ENCODE results near the gene FOXO6.

DNA sequence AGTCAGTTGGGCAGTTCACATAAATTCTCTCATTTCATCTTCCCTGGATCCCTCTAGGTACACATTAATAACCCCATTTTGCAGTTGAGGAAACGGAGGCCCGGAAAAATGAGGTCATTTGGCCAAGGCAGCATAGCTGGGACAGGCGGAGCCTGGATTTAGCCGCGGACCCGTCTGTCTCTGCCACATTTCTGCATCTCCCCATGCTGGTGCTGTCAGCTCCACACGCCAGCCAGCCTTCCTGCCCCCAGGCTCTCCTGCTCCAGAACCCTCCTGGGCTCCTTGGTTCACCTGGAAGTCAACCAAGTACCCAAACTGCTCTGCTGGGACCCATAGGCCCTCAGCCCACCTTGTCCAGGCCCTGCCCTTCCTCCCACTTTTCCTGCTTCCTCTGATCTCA is 7.6 kb downstream of the FOXO6 start:
- no peak for TF ChIP-seq FOXM1 (IDR thresholded peaks at IDR 0.05; ENCODE audit: borderline replicate concordance)
- TF ChIP-seq SUZ12 (IDR thresholded peaks at IDR 0.05): no peak
- no peak for TF ChIP-seq ELF4 (IDR thresholded peaks at IDR 0.05)
- TF ChIP-seq HDGF (IDR thresholded peaks at IDR 0.05; ENCODE audit: borderline replicate concordance): no peak
- TF ChIP-seq LEF1 (IDR thresholded peaks at IDR 0.05; ENCODE audit: borderline replicate concordance): no peak
- no peak for TF ChIP-seq TARDBP (IDR thresholded peaks at IDR 0.05)
- no peak for TF ChIP-seq CTBP1 (IDR thresholded peaks at IDR 0.05; ENCODE audit: borderline replicate concordance)
- TF ChIP-seq PKNOX1 (IDR thresholded peaks at IDR 0.05): no peak
- TF ChIP-seq L3MBTL2 (conservative IDR thresholded peaks at IDR 0.05): no peak
- no peak for TF ChIP-seq BHLHE40 (IDR thresholded peaks at IDR 0.05; ENCODE audit: borderline replicate concordance)
- TF ChIP-seq ARNT (IDR thresholded peaks at IDR 0.05): no peak

Measured in HEK293T (cell line).